Measurements from ENCODE around the gene KRTAP3-3.

DNA sequence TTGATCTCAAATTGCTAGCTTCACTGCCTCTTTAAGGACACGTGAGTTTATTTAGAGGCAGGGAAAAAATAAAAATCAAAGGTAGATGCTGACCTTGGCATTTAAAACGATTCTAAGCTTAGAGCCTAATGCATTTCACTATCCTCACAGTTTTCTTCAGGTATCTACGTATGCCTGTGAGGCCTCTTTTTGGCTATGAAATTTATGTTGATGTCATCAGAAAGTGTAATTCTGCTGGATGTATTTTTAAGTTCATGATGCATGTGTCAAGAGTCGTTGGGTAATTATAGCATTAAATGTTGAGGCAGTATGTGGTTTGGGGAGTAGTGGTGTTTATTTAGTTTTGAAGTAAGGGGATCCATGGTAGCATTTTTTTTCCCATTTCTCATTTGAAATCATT lies 10.0 kb upstream of the KRTAP3-3 start:
- TF ChIP-seq, protein P1, sequence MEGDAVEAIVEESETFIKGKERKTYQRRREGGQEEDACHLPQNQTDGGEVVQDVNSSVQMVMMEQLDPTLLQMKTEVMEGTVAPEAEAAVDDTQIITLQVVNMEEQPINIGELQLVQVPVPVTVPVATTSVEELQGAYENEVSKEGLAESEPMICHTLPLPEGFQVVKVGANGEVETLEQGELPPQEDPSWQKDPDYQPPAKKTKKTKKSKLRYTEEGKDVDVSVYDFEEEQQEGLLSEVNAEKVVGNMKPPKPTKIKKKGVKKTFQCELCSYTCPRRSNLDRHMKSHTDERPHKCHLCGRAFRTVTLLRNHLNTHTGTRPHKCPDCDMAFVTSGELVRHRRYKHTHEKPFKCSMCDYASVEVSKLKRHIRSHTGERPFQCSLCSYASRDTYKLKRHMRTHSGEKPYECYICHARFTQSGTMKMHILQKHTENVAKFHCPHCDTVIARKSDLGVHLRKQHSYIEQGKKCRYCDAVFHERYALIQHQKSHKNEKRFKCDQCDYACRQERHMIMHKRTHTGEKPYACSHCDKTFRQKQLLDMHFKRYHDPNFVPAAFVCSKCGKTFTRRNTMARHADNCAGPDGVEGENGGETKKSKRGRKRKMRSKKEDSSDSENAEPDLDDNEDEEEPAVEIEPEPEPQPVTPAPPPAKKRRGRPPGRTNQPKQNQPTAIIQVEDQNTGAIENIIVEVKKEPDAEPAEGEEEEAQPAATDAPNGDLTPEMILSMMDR (IDR thresholded peaks at IDR 0.05 in 8 of 11, conservative IDR thresholded peaks at IDR 0.05 in 3 of 11): no peak
- no peak for TF ChIP-seq POLR2AphosphoS5 (IDR thresholded peaks at IDR 0.05)

Measured in spleen (tissue), 7 donors.